Suprapubic skin (tissue), 4 donors: Measurements from ENCODE around the gene AP1G2.

Experiments used
- CTCF ChIP-seq, 2 donors: fragments of 200-600 bp in 1 of 2; fragments of 450-650 bp in 1 of 2; sonication (generic) in 1 of 2; IDR thresholded peaks; one replicate each; pipeline ENCODE4 v1.5.1; 2016 to 2019; ENCODE audit warnings: antibody characterized with exemption in 2 of 2, mild to moderate bottlenecking in 1 of 2, moderate library complexity in 1 of 2
- EP300 ChIP-seq: sonication (generic); formaldehyde crosslinking; IDR thresholded peaks from one replicate; pipeline ENCODE4 v1.6.1; 2017; ENCODE audit warnings: antibody characterized with exemption
- POLR2A ChIP-seq, 2 donors: fragments of 450-650 bp; IDR thresholded peaks; one replicate each; pipeline ENCODE4 v1.6.1; 2017; ENCODE audit warnings: antibody characterized with exemption in 2 of 2, mild to moderate bottlenecking in 2 of 2, moderate library complexity in 2 of 2
- POLR2AphosphoS5 ChIP-seq, 3 donors: sonication (generic); formaldehyde crosslinking; IDR thresholded peaks; one replicate each; pipeline ENCODE4 v1.6.1; 2017; ENCODE audit warnings: antibody characterized with exemption in 3 of 3

- TF ChIP-seq CTCF (IDR thresholded peaks at IDR 0.05) = no peak
- no peak for TF ChIP-seq POLR2A (IDR thresholded peaks at IDR 0.05)
- TF ChIP-seq EP300 = no peak
- no peak for TF ChIP-seq POLR2AphosphoS5 (IDR thresholded peaks at IDR 0.05)
Measured at GRCh38 chr14:23600322-23600707, 32.7 kb upstream of the AP1G2 start.
